Ascending aorta (tissue), 2 donors: ENCODE results near the gene AK5. TPM values are rescaled to one million over a fixed set of nuclear protein-coding genes. Genes with fewer than 3 reads are reported as not detected.

ENCODE experiments used
- DNase-seq, 2 donors: peaks; one replicate each; pipeline ENCODE4 v3.0.0-alpha.2; 2019; ENCODE audit warnings: low spot score in 2 of 2
- H3K27ac ChIP-seq, 2 donors: fragments of 200-600 bp; sonication (generic); one replicate each; pipeline ENCODE4 v1.5.1; 2016 to 2017; ENCODE audit warnings: mild to moderate bottlenecking in 1 of 2
- H3K27me3 ChIP-seq: fragments of 200-600 bp; sonication (generic); one replicate; pipeline ENCODE4 v1.5.1; 2017
- H3K36me3 ChIP-seq, 2 donors: fragments of 200-600 bp; sonication (generic); one replicate each; pipeline ENCODE4 v1.5.1; 2016
- H3K4me1 ChIP-seq, 2 donors: fragments of 200-600 bp; sonication (generic); one replicate each; pipeline ENCODE4 v1.5.1; 2016 to 2017; ENCODE audit warnings: mild to moderate bottlenecking in 1 of 2
- H3K4me3 ChIP-seq, 2 donors: fragments of 200-600 bp; sonication (generic); one replicate each; pipeline ENCODE4 v1.5.1; 2016 to 2017; ENCODE audit warnings: mild to moderate bottlenecking in 1 of 2
- H3K9me3 ChIP-seq, 2 donors: fragments of 200-600 bp; sonication (generic); one replicate each; pipeline ENCODE4 v1.5.1; 2016
- CTCF ChIP-seq, 3 experiments: fragments of 200-600 bp in 2 of 3; fragments of 450-650 bp in 1 of 3; sonication (generic) in 2 of 3; IDR thresholded peaks; one replicate each; pipeline ENCODE4 v1.5.1; 2016 to 2019; ENCODE audit warnings: antibody characterized with exemption in 3 of 3, mild to moderate bottlenecking in 1 of 3, moderate library complexity in 1 of 3
- intact Hi-C: fragments of 100-400 bp; cut with DNase I; formaldehyde crosslinking; loops from one replicate; pipeline ENCODE4 v1.15.1; 2023
- total RNA-seq: library from RNA; depleted of rRNA; stranded (reverse); fragments of >200 nt; gene quantifications from one replicate; pipeline ENCODE4 v1.1.0, GENCODE V29; 2016

AK5 gene
- total RNA-seq, 1 donor from 2014 or later: not detected

GRCh38 chr1:77279929-77280328 is 1.9 kb upstream of the AK5 start:
- Histone ChIP-seq H3K36me3 (no peaks in the 10 kb centered on the region), H3K27ac (no peak overlapping the region), H3K4me3 (no peak overlapping the region), H3K4me1 (peaks cover 0 to 5% of the 10 kb centered on the region in 2 donors), H3K27me3 (no peaks in the 10 kb centered on the region), H3K9me3 (no peaks in the 10 kb centered on the region)
- intact Hi-C loops: no loop called here
- no peak for TF ChIP-seq CTCF (IDR thresholded peaks at IDR 0.05)
- DNase-seq: no peak

- DNase-seq: no peak
- H3K36me3 ChIP-seq: no peaks in the 10 kb centered on the region
- no peak for TF ChIP-seq CTCF (IDR thresholded peaks at IDR 0.05)
- peaks cover 0 to 5% of the 10 kb centered on the region in 2 donors for H3K4me1 ChIP-seq
- no peaks in the 10 kb centered on the region for H3K9me3 ChIP-seq
- no peak overlapping the region for H3K27ac ChIP-seq
- intact Hi-C loops: no loop called here
- H3K27me3 ChIP-seq: no peaks in the 10 kb centered on the region
- H3K4me3 ChIP-seq: no peak overlapping the region
These were observed 857 bp upstream of the AK5 start for GRCh38 chr1:77280962-77281361.

GRCh38 chr1:77282187-77282865 is 507 bp downstream of the AK5 start:
- Histone ChIP-seq H3K27ac (no peak overlapping the region), H3K36me3 (no peaks in the 10 kb centered on the region), H3K4me3 (peak overlapping the region; percentile 71 to 79), H3K27me3 (no peaks in the 10 kb centered on the region), H3K4me1 (peaks cover 0 to 5% of the 10 kb centered on the region in 2 donors), H3K9me3 (no peaks in the 10 kb centered on the region)
- no peak for TF ChIP-seq CTCF (IDR thresholded peaks at IDR 0.05)
- DNase-seq: no peak
- intact Hi-C loops: no loop called here

- Histone ChIP-seq H3K4me3 (peak overlapping the region; percentile 71 to 79), H3K9me3 (no peaks in the 10 kb centered on the region), H3K27ac (no peak overlapping the region), H3K27me3 (no peaks in the 10 kb centered on the region), H3K4me1 (peaks cover 0 to 5% of the 10 kb centered on the region in 2 donors), H3K36me3 (no peaks in the 10 kb centered on the region)
- TF ChIP-seq CTCF (IDR thresholded peaks at IDR 0.05): no peak
- intact Hi-C loops: no loop called here
- no peak for DNase-seq
These were observed 1.2 kb downstream of the AK5 start for GRCh38 chr1:77282866-77283539.

GRCh38 chr1:77283701-77284425 is 2.0 kb downstream of the AK5 start:
- H3K9me3 ChIP-seq: no peaks in the 10 kb centered on the region
- no peaks in the 10 kb centered on the region for H3K27me3 ChIP-seq
- H3K36me3 ChIP-seq: no peaks in the 10 kb centered on the region
- H3K4me3 ChIP-seq: no peak overlapping the region
- TF ChIP-seq CTCF (IDR thresholded peaks at IDR 0.05): no peak
- H3K4me1 ChIP-seq: peaks cover 0 to 5% of the 10 kb centered on the region in 2 donors
- intact Hi-C loops: no loop called here
- no peak for DNase-seq
- no peak overlapping the region for H3K27ac ChIP-seq
